Loucy (cell line): Measurements from ENCODE around the gene IGSF1.

Experiments
- EZH2phosphoT487 ChIP-seq: fragments of 200-600 bp; IDR thresholded peaks from 2 replicates; pipeline ENCODE4 v1.6.1; 2018; ENCODE audit warnings: antibody characterized with exemption, mild to moderate bottlenecking, moderate library complexity, borderline replicate concordance
- TF ChIP-seq, protein P1 (sequence below): fragments of 200-600 bp; sonication (generic); conservative IDR thresholded peaks from 2 replicates; pipeline ENCODE4 v1.5.1; 2014; ENCODE audit warnings: mild to moderate bottlenecking, antibody characterized with exemption, low read length

DNA sequence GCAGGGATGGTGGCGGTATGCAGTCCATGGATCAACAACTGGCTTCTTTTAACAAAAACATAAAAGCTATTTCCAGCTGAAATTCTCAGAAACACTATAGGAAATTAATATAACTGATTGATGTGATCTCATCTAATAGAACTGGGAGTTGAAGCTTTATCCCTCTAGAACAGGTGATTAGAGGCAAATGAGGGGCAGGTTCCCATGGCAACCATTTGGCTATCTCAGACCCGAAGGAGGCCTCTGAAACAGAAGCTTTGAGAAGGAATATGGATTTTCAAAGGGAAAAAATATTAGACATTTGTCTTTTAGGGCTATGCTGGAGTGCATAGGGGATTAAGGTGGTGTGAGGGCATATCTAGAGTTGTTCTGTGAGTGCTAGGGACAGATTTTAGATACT lies 50.0 kb downstream of the IGSF1 start:
- no peak for TF ChIP-seq EZH2phosphoT487
- TF ChIP-seq, protein P1, sequence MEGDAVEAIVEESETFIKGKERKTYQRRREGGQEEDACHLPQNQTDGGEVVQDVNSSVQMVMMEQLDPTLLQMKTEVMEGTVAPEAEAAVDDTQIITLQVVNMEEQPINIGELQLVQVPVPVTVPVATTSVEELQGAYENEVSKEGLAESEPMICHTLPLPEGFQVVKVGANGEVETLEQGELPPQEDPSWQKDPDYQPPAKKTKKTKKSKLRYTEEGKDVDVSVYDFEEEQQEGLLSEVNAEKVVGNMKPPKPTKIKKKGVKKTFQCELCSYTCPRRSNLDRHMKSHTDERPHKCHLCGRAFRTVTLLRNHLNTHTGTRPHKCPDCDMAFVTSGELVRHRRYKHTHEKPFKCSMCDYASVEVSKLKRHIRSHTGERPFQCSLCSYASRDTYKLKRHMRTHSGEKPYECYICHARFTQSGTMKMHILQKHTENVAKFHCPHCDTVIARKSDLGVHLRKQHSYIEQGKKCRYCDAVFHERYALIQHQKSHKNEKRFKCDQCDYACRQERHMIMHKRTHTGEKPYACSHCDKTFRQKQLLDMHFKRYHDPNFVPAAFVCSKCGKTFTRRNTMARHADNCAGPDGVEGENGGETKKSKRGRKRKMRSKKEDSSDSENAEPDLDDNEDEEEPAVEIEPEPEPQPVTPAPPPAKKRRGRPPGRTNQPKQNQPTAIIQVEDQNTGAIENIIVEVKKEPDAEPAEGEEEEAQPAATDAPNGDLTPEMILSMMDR = no peak
